Activated naive CD8-positive, alpha-beta T cell treated with anti-CD3 and anti-CD28 coated beads, Interleukin-2, amount 50 U/mL, for 16 hours (primary cell): ENCODE results near the gene MED13L.
"Not testable (repeated sequence)": the region's sequence is repeated elsewhere in the genome, so short reads cannot be mapped to it uniquely, and the experiment has no call there.

Source experiments
- DNase-seq: peaks from one replicate; pipeline ENCODE4 v3.0.0-alpha.2; 2020; ENCODE audit warnings: low read depth, low spot score

MED13L gene

GRCh38 chr12:116153113-116153512 is 124.4 kb downstream of the MED13L start:
- no peak for DNase-seq

- DNase-seq = no peak
These were observed 125.2 kb downstream of the MED13L start for GRCh38 chr12:116152268-116152667.

- DNase-seq = no peak
These were observed 127.0 kb downstream of the MED13L start for GRCh38 chr12:116150452-116150851.

- no peak for DNase-seq
These were observed 127.5 kb downstream of the MED13L start for GRCh38 chr12:116150001-116150400.

GRCh38 chr12:116148844-116149243 is 128.6 kb downstream of the MED13L start:
- no peak for DNase-seq

- DNase-seq = no peak
These were observed 131.1 kb downstream of the MED13L start for GRCh38 chr12:116146386-116146785.

GRCh38 chr12:116145451-116145850 is 132.0 kb downstream of the MED13L start:
- no peak for DNase-seq

- no peak for DNase-seq
These were observed 133.1 kb downstream of the MED13L start for GRCh38 chr12:116144384-116144783.

GRCh38 chr12:116143909-116144308 is 133.6 kb downstream of the MED13L start:
- DNase-seq = no peak

GRCh38 chr12:116142936-116143898 is 134.3 kb downstream of the MED13L start:
- DNase-seq = no peak

- DNase-seq = no peak
These were observed 135.7 kb downstream of the MED13L start for GRCh38 chr12:116141833-116142162.

GRCh38 chr12:116141110-116141832 is 136.2 kb downstream of the MED13L start:
- no peak for DNase-seq

GRCh38 chr12:116140529-116140928 is 137.0 kb downstream of the MED13L start:
- DNase-seq = no peak

GRCh38 chr12:116138781-116139180 is 138.7 kb downstream of the MED13L start:
- no peak for DNase-seq

GRCh38 chr12:116138364-116138763 is 139.1 kb downstream of the MED13L start:
- no peak for DNase-seq

GRCh38 chr12:116137318-116137717 is 140.2 kb downstream of the MED13L start:
- no peak for DNase-seq

- DNase-seq = no peak
These were observed 141.2 kb downstream of the MED13L start for GRCh38 chr12:116136340-116136739.

GRCh38 chr12:116135209-116135930 is 142.1 kb downstream of the MED13L start:
- no peak for DNase-seq

- no peak for DNase-seq
These were observed 143.8 kb downstream of the MED13L start for GRCh38 chr12:116133636-116134214.

GRCh38 chr12:116133149-116133548 is 144.3 kb downstream of the MED13L start:
- no peak for DNase-seq

GRCh38 chr12:116131987-116132386 is 145.5 kb downstream of the MED13L start:
- DNase-seq = not testable (repeated sequence)

GRCh38 chr12:116131176-116131575 is 146.3 kb downstream of the MED13L start:
- no peak for DNase-seq
